Endothelial cell (in vitro differentiated cells): ENCODE data around the gene FAM209B. TPM values are rescaled to one million over a fixed set of nuclear protein-coding genes. Genes with fewer than 3 reads are reported as not detected.

Experiments
- DNase-seq: peaks from one replicate; pipeline ENCODE4 v3.0.0; 2021; ENCODE audit warnings: low spot score
- H3K27ac Mint-ChIP-seq: one replicate; pipeline ENCODE4 v1.8.0; 2021; ENCODE audit warnings: mixed read lengths, inconsistent platforms; ENCODE audit not compliant: unreplicated experiment
- H3K27me3 Mint-ChIP-seq: one replicate; pipeline ENCODE4 v1.8.0; 2021; ENCODE audit warnings: mild to moderate bottlenecking, moderate library complexity, mixed read lengths, inconsistent platforms; ENCODE audit not compliant: unreplicated experiment
- H3K36me3 Mint-ChIP-seq: one replicate; pipeline ENCODE4 v1.8.0; 2021; ENCODE audit warnings: mild to moderate bottlenecking, low read depth, mixed read lengths, inconsistent platforms; ENCODE audit not compliant: unreplicated experiment
- H3K4me1 Mint-ChIP-seq: one replicate; pipeline ENCODE4 v1.8.0; 2021; ENCODE audit warnings: mild to moderate bottlenecking, mixed read lengths, inconsistent platforms; ENCODE audit not compliant: unreplicated experiment
- H3K4me3 Mint-ChIP-seq: one replicate; pipeline ENCODE4 v1.8.0; 2021; ENCODE audit warnings: mild to moderate bottlenecking, mixed read lengths, inconsistent platforms; ENCODE audit not compliant: unreplicated experiment
- H3K9me3 Mint-ChIP-seq: one replicate; pipeline ENCODE4 v1.8.0; 2021; ENCODE audit warnings: mixed read lengths, inconsistent platforms; ENCODE audit not compliant: unreplicated experiment
- total RNA-seq: library from RNA; stranded (reverse); fragmentation: NEBNext Ultra II Directional; extraction: Animal tissue kit (Norgen Biotek cat#: 25700); gene quantifications from one replicate; pipeline ENCODE4 v1.2.1, GENCODE V29; 2021; ENCODE audit not compliant: unreplicated experiment
- TF ChIP-seq, protein P1 (sequence below): fragments of 200-600 bp; sonication (generic); IDR thresholded peaks from one replicate; pipeline ENCODE4 v1.5.0; 2021; ENCODE audit warnings: antibody characterized with exemption; ENCODE audit not compliant: unreplicated experiment

Gene FAM209B
- total RNA-seq, 1 donor from 2014 or later: 0.56 TPM

DNA sequence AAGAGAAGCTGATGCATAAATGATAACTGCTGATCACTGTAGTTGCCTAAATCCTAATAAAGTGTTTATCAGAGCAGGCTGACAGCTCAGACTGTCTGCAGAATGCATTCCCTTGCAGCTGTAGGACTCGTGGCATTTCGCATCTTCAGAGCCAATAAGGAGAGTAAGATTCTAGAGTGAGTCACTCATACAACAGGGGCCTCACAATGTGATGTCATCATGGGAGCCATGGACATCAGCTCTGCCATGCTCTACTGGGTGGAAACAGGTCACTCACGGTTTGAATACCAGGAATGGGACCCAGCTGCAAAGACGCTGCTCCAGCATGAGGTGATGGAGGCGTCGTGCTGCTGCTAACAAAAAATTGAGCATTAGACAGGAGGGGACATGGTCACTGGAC lies 7.4 kb downstream of the FAM209B start:
- no peaks in the 10 kb centered on the region for H3K9me3 Mint-ChIP-seq
- no peak for DNase-seq
- no peak overlapping the region for H3K4me3 Mint-ChIP-seq
- no peak overlapping the region for H3K27ac Mint-ChIP-seq
- H3K4me1 Mint-ChIP-seq: no peaks in the 10 kb centered on the region
- no peaks in the 10 kb centered on the region for H3K36me3 Mint-ChIP-seq
- TF ChIP-seq, protein P1, sequence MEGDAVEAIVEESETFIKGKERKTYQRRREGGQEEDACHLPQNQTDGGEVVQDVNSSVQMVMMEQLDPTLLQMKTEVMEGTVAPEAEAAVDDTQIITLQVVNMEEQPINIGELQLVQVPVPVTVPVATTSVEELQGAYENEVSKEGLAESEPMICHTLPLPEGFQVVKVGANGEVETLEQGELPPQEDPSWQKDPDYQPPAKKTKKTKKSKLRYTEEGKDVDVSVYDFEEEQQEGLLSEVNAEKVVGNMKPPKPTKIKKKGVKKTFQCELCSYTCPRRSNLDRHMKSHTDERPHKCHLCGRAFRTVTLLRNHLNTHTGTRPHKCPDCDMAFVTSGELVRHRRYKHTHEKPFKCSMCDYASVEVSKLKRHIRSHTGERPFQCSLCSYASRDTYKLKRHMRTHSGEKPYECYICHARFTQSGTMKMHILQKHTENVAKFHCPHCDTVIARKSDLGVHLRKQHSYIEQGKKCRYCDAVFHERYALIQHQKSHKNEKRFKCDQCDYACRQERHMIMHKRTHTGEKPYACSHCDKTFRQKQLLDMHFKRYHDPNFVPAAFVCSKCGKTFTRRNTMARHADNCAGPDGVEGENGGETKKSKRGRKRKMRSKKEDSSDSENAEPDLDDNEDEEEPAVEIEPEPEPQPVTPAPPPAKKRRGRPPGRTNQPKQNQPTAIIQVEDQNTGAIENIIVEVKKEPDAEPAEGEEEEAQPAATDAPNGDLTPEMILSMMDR: no peak
- no peaks in the 10 kb centered on the region for H3K27me3 Mint-ChIP-seq

DNA sequence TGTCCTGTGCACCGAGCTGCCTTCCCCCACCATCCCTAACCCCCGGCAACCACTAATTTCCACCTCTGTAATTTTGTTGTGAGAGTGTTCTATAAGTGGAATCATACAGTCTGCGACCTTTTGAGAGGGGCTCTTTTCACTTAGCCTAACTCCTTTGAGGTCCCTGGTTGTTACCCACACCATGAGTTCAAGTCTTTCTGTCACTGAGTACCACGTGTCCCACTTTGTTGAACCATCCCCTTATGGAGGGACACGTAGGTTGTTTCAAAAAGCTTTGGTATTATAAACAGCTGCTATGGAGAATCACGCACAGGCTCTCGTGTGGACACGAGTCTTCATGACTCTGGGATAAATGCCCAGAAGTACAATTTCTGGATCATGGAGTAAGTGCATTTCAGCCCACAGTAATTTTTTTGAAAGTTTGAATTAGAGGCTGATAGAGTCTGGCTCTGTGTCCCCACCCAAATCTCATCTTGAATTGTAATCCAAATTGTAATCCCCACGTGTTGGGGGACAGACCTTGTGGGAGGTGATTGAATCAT lies 9.5 kb downstream of the FAM209B start:
- no peaks in the 10 kb centered on the region for H3K4me1 Mint-ChIP-seq
- H3K4me3 Mint-ChIP-seq: no peak overlapping the region
- no peaks in the 10 kb centered on the region for H3K36me3 Mint-ChIP-seq
- H3K27me3 Mint-ChIP-seq: peaks cover 1% of the 10 kb centered on the region
- no peak for DNase-seq
- no peak overlapping the region for H3K27ac Mint-ChIP-seq
- TF ChIP-seq, protein P1: no peak
- no peaks in the 10 kb centered on the region for H3K9me3 Mint-ChIP-seq

DNA sequence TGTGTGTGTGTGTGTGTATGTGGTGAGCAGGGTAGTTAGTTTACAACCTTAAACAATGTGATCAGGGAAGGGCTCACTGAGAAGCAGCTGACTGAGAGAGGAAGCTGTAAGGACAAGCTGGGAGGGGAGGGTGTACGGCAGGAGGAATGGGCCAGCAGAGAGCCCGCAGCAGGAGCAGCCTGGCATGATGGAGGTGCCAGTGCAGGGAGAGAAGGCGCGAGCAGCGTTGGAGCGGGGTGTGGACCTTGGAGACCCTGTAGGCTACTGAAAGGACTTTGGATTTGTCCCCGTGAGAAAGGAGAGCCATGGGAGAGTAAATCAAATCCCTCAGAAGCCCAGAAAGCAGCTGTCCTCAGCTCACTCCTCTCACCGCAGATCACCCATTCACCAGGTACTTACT lies 18.5 kb downstream of the FAM209B start:
- no peaks in the 10 kb centered on the region for H3K4me1 Mint-ChIP-seq
- TF ChIP-seq, protein P1: no peak
- DNase-seq: no peak
- no peak overlapping the region for H3K4me3 Mint-ChIP-seq
- H3K27me3 Mint-ChIP-seq: no peaks in the 10 kb centered on the region
- no peaks in the 10 kb centered on the region for H3K36me3 Mint-ChIP-seq
- no peaks in the 10 kb centered on the region for H3K9me3 Mint-ChIP-seq
- H3K27ac Mint-ChIP-seq: no peak overlapping the region

DNA sequence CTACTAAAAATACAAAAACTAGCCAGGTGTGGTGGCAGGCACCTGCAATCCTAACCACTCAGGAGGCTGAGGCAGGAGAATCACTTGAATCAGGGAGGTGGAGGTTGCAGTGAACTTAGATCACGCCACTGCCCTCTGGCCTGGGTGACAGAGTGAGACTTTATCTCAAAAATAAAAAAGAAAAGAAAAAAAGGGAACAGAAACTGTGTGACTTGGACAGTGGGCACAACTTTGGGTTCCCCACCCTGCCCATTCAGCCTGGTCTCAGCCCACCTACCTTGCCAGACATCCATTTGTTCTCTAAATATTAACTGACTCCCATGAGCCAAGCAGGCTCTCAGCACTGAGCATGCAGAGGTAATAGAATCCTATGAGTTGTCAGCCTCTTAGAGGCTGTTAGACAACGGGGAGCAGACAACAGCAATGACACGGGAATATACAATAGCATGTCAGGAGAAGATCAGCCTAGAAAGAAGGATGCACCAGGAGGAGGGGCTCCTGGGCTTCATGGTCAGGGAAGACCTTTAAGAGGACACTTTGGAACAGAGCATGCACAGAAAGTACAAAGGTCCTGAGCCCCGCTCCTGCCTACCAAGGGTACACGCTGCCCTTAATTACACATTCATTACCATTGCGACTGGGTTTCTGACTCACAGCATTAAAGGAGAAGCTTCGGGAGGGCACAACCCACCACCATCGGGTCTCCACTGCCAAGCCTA lies 20.0 kb downstream of the FAM209B start:
- no peak for DNase-seq
- no peaks in the 10 kb centered on the region for H3K36me3 Mint-ChIP-seq
- no peaks in the 10 kb centered on the region for H3K4me1 Mint-ChIP-seq
- TF ChIP-seq, protein P1: no peak
- H3K9me3 Mint-ChIP-seq: no peaks in the 10 kb centered on the region
- H3K27ac Mint-ChIP-seq: no peak overlapping the region
- no peak overlapping the region for H3K4me3 Mint-ChIP-seq
- H3K27me3 Mint-ChIP-seq: no peaks in the 10 kb centered on the region

DNA sequence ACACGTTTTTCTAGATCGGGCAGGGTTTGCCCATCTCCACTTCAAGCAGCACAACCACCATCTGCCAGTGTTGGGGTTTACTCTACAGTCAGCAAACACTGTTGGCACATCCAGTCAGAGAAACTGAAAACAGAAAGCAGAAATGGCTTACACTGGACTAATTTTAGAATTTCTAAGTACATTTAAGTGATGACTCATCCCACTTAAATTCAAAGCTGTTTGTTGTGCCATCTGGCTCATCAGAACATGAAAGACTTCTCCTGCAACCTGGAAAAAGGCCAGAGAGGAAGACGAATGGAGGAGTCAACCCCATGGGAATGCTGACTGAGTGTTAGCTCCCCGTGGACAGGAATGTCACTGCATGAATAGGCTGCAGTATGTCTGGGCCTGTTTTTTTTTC lies 21.8 kb downstream of the FAM209B start:
- Mint-ChIP-seq H3K4me3 (no peak overlapping the region), H3K9me3 (no peaks in the 10 kb centered on the region), H3K27me3 (peaks cover 1% of the 10 kb centered on the region), H3K36me3 (no peaks in the 10 kb centered on the region), H3K4me1 (no peaks in the 10 kb centered on the region), H3K27ac (no peak overlapping the region)
- DNase-seq: no peak
- TF ChIP-seq, protein P1: no peak
